ENCODE results near the gene CRBN.

The CRBN gene

GRCh38 chr3:3179407-3180094, at the start of gene CRBN:
Gene CRBN (minus strand): TSS chr3:3179691. CDS start chr3:3179687, 4 bp downstream.
- DNase-seq (ENCODE audit: low read depth, low spot score): peak; percentile 76

GRCh38 chr3:3227640-3228039, 48.1 kb upstream of the CRBN start:
- DNase-seq (ENCODE audit: low read depth, low spot score): no peak

- DNase-seq (ENCODE audit: low read depth, low spot score): no peak
These were observed 42.0 kb upstream of the CRBN start for GRCh38 chr3:3221528-3221927.

- DNase-seq (ENCODE audit: low read depth, low spot score): no peak
These were observed 36.9 kb upstream of the CRBN start for GRCh38 chr3:3216401-3216800.

- DNase-seq (ENCODE audit: low read depth, low spot score): no peak
These were observed 33.4 kb upstream of the CRBN start for GRCh38 chr3:3212781-3213440.

- no peak for DNase-seq (ENCODE audit: low read depth, low spot score)
These were observed 30.2 kb upstream of the CRBN start for GRCh38 chr3:3209714-3210113.

- no peak for DNase-seq (ENCODE audit: low read depth, low spot score)
These were observed 29.6 kb upstream of the CRBN start for GRCh38 chr3:3209057-3209456.

- no peak for DNase-seq (ENCODE audit: low read depth, low spot score)
These were observed 22.1 kb upstream of the CRBN start for GRCh38 chr3:3201611-3202010.

- no peak for DNase-seq (ENCODE audit: low read depth, low spot score)
These were observed 21.2 kb upstream of the CRBN start for GRCh38 chr3:3200632-3201212.

GRCh38 chr3:3199306-3199705, 19.8 kb upstream of the CRBN start:
- DNase-seq (ENCODE audit: low read depth, low spot score): no peak

GRCh38 chr3:3196148-3196861, 16.8 kb upstream of the CRBN start:
- no peak for DNase-seq (ENCODE audit: low read depth, low spot score)

GRCh38 chr3:3194861-3195260, 15.4 kb upstream of the CRBN start:
- DNase-seq (ENCODE audit: low read depth, low spot score): no peak

- DNase-seq (ENCODE audit: low read depth, low spot score): no peak
These were observed 12.8 kb upstream of the CRBN start for GRCh38 chr3:3192286-3192675.

- no peak for DNase-seq (ENCODE audit: low read depth, low spot score)
These were observed 12.3 kb upstream of the CRBN start for GRCh38 chr3:3191675-3192285.

- DNase-seq (ENCODE audit: low read depth, low spot score): no peak
These were observed 10.5 kb upstream of the CRBN start for GRCh38 chr3:3189961-3190360.

GRCh38 chr3:3189102-3189727, 9.7 kb upstream of the CRBN start:
- no peak for DNase-seq (ENCODE audit: low read depth, low spot score)

- DNase-seq (ENCODE audit: low read depth, low spot score): no peak
These were observed 5.4 kb upstream of the CRBN start for GRCh38 chr3:3184876-3185275.

GRCh38 chr3:3180456-3180855, 965 bp upstream of the CRBN start:
- DNase-seq (ENCODE audit: low read depth, low spot score): no peak

- no peak for DNase-seq (ENCODE audit: low read depth, low spot score)
These were observed 778 bp downstream of the CRBN start for GRCh38 chr3:3178498-3179328.

GRCh38 chr3:3177861-3178497, 1.5 kb downstream of the CRBN start:
- DNase-seq (ENCODE audit: low read depth, low spot score): no peak

Measured in activated naive CD8-positive, alpha-beta T cell treated with anti-CD3 and anti-CD28 coated beads, Interleukin-2, amount 50 U/mL, for 16 hours (primary cell).